Brain microvascular endothelial cell (primary cell): ENCODE measurements around the gene ZC3H4.

Experiments
- DNase-seq: peaks from one replicate; pipeline ENCODE4 v3.0.0-alpha.2; 2020
- H3K27ac ChIP-seq: fragments of 250-450 bp; sonication (Bioruptor Pico); 2 replicates; pipeline ENCODE4 v1.5.1; 2020; ENCODE audit warnings: mild to moderate bottlenecking, moderate library complexity
- H3K27me3 ChIP-seq: fragments of 250-450 bp; sonication (Bioruptor Pico); replicated peaks from 2 replicates; pipeline ENCODE4 v1.5.1; 2020; ENCODE audit warnings: mild to moderate bottlenecking
- H3K36me3 ChIP-seq: fragments of 250-450 bp; sonication (Bioruptor Pico); replicated peaks from 2 replicates; pipeline ENCODE4 v1.5.1; 2020; ENCODE audit warnings: mild to moderate bottlenecking
- H3K4me3 ChIP-seq: 2 replicates; pipeline ENCODE4 v1.5.1; 2011; ENCODE audit warnings: low read depth, mild to moderate bottlenecking, control low read depth, low read length, moderate library complexity
- CTCF ChIP-seq: IDR thresholded peaks from 2 replicates; pipeline ENCODE4 v1.5.1; 2011; ENCODE audit warnings: low read depth, mild to moderate bottlenecking, moderate library complexity, low read length, control low read depth, inconsistent platforms; ENCODE audit errors: missing control alignments
- in situ Hi-C: cut with HindIII; loops from 2 replicates; pipeline ENCODE4 v1.10.0; 2017; ENCODE audit warnings: low sequenced_read_pairs, low pct_ligation_motif_present

The ZC3H4 gene

GRCh38 chr19:47032171-47032811 lies 81.3 kb downstream of the ZC3H4 start:
- peak; percentile 94 for TF ChIP-seq CTCF
- in situ Hi-C loops, result no loop called here
- Histone ChIP-seq H3K27me3 (peaks cover 7% of the 10 kb centered on the region), H3K27ac (no peak overlapping the region), H3K4me3 (no peak overlapping the region), H3K36me3 (no peaks in the 10 kb centered on the region)
- DNase-seq, result no peak

- Histone ChIP-seq H3K27me3 (peaks cover 14% of the 10 kb centered on the region), H3K27ac (no peak overlapping the region), H3K4me3 (no peak overlapping the region), H3K36me3 (no peaks in the 10 kb centered on the region)
- in situ Hi-C loops, result no loop called here
- no peak for DNase-seq
- TF ChIP-seq CTCF, result no peak
These were observed 85.4 kb downstream of the ZC3H4 start for GRCh38 chr19:47028195-47028601.

- Histone ChIP-seq H3K36me3 (no peaks in the 10 kb centered on the region), H3K27me3 (peaks cover 19% of the 10 kb centered on the region), H3K27ac (no peak overlapping the region), H3K4me3 (no peak overlapping the region)
- DNase-seq, result no peak
- TF ChIP-seq CTCF, result no peak
- in situ Hi-C loops, result no loop called here
These were observed 85.9 kb downstream of the ZC3H4 start for GRCh38 chr19:47027586-47028088.

- H3K4me3 ChIP-seq, result no peak overlapping the region
- in situ Hi-C loops, result no loop called here
- TF ChIP-seq CTCF, result no peak
- H3K27me3 ChIP-seq, result peaks cover 23% of the 10 kb centered on the region
- no peak overlapping the region for H3K27ac ChIP-seq
- no peak for DNase-seq
- no peaks in the 10 kb centered on the region for H3K36me3 ChIP-seq
These were observed 86.7 kb downstream of the ZC3H4 start for GRCh38 chr19:47026889-47027288.

GRCh38 chr19:47026156-47026555 lies 87.4 kb downstream of the ZC3H4 start:
- in situ Hi-C loops, result no loop called here
- H3K4me3 ChIP-seq, result no peak overlapping the region
- peaks cover 30% of the 10 kb centered on the region for H3K27me3 ChIP-seq
- TF ChIP-seq CTCF, result no peak
- H3K36me3 ChIP-seq, result no peaks in the 10 kb centered on the region
- no peak overlapping the region for H3K27ac ChIP-seq
- no peak for DNase-seq

GRCh38 chr19:47024502-47024901 lies 89.1 kb downstream of the ZC3H4 start:
- no peak overlapping the region for H3K27ac ChIP-seq
- TF ChIP-seq CTCF, result no peak
- H3K36me3 ChIP-seq, result no peaks in the 10 kb centered on the region
- no peak for DNase-seq
- H3K27me3 ChIP-seq, result peaks cover 39% of the 10 kb centered on the region
- in situ Hi-C loops, result no loop called here
- H3K4me3 ChIP-seq, result no peak overlapping the region
